Stimulated activated naive CD8-positive, alpha-beta T cell treated with anti-CD3 and anti-CD28 coated beads, Interleukin-15, Interleukin-2, amounts not matched to agents 100 ng/mL and 50 ng/mL, for 24 hours (primary cell): ENCODE data around the gene BPIFB2.

Source experiments
- H3K27ac Mint-ChIP-seq: one replicate; pipeline ENCODE4 v1.8.0; 2021; ENCODE audit warnings: mild to moderate bottlenecking, mixed read lengths
- H3K27me3 Mint-ChIP-seq: one replicate; pipeline ENCODE4 v1.8.0; 2021; ENCODE audit warnings: mixed read lengths
- H3K36me3 Mint-ChIP-seq: one replicate; pipeline ENCODE4 v1.8.0; 2021; ENCODE audit warnings: low read depth, mixed read lengths
- H3K4me1 Mint-ChIP-seq: one replicate; pipeline ENCODE4 v1.8.0; 2021; ENCODE audit warnings: low read depth, mixed read lengths
- H3K4me3 Mint-ChIP-seq: one replicate; pipeline ENCODE4 v1.8.0; 2021; ENCODE audit warnings: mild to moderate bottlenecking, mixed read lengths
- H3K9me3 Mint-ChIP-seq: one replicate; pipeline ENCODE4 v1.8.0; 2021; ENCODE audit warnings: mixed read lengths

BPIFB2 gene

GRCh38 chr20:32989507-32990283 lies 17.8 kb upstream of the BPIFB2 start:
- Mint-ChIP-seq H3K4me3 (no peak overlapping the region), H3K9me3 (peaks cover under 1% of the 10 kb centered on the region), H3K27ac (no peak overlapping the region), H3K27me3 (no peaks in the 10 kb centered on the region), H3K4me1 (peaks cover 31% of the 10 kb centered on the region), H3K36me3 (no peaks in the 10 kb centered on the region)

GRCh38 chr20:32990426-32990825 lies 17.1 kb upstream of the BPIFB2 start:
- Mint-ChIP-seq H3K27ac (no peak overlapping the region), H3K4me3 (no peak overlapping the region), H3K4me1 (peaks cover 31% of the 10 kb centered on the region), H3K9me3 (peaks cover 7% of the 10 kb centered on the region), H3K36me3 (no peaks in the 10 kb centered on the region), H3K27me3 (no peaks in the 10 kb centered on the region)

DNA sequence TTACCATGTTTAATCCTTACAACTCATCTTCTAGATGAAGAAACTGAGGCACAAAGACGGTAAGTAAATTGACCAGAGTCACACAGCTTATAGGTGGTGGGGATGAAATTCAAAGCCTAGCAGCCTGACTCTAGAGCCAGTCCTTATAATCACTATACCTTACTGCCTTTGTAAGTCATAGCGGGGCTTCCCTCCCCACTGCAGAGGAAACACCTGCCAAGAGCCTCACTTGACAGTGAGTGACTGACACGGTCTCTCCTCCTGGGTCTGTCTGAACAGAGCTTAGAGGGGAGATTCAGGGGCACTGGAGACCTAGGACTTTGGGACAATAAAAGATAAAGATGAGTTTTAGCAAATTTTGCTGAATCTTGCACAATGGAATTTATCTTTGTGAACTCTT lies 16.1 kb upstream of the BPIFB2 start:
- Mint-ChIP-seq H3K27me3 (no peaks in the 10 kb centered on the region), H3K4me1 (peaks cover 31% of the 10 kb centered on the region), H3K36me3 (no peaks in the 10 kb centered on the region), H3K9me3 (peaks cover 7% of the 10 kb centered on the region), H3K4me3 (no peak overlapping the region), H3K27ac (no peak overlapping the region)

DNA sequence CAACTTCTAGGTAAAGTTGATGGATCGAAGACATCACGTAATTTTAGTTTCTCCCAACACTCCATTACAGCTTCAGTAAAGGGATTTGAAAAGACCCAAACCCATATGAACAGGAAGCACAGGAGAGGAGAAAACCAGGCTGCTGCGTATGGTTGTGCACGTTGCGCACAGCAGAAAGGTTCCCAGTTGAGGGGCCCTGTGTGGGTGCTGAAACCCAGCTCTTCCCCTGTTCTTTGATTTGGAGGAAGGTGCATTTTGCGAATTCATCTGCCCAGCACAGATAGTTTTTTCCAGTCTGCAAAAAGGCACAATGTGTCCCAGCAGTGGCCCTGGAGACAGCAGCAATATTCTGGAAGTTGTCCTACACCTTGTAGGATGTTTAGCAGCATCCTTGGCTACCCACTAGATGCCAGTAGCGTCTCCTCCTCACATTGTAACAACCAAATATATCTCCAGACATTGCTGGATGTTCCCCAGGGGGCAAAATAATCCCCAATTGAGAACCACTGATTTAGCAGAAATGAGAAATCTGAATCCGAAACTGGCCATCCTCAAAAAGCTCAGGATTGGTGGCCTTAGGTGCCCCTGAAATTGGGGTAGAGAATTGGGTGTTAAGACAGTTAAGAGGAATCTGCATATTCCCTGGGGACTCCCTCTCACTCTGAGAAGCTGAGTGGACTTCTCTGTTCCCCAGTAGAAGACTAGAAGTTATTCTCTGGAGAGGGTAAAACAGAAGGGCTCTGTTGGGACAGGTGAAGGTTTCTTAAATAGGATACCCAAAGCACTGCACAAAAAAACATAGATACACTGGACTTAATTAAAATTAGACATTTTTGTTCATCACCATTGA lies 15.5 kb upstream of the BPIFB2 start:
- no peaks in the 10 kb centered on the region for H3K27me3 Mint-ChIP-seq
- peaks cover 7% of the 10 kb centered on the region for H3K9me3 Mint-ChIP-seq
- H3K27ac Mint-ChIP-seq, result no peak overlapping the region
- H3K36me3 Mint-ChIP-seq, result no peaks in the 10 kb centered on the region
- peaks cover 31% of the 10 kb centered on the region for H3K4me1 Mint-ChIP-seq
- no peak overlapping the region for H3K4me3 Mint-ChIP-seq

- no peak overlapping the region for H3K27ac Mint-ChIP-seq
- no peaks in the 10 kb centered on the region for H3K27me3 Mint-ChIP-seq
- H3K36me3 Mint-ChIP-seq, result no peaks in the 10 kb centered on the region
- H3K4me1 Mint-ChIP-seq, result peaks cover 31% of the 10 kb centered on the region
- peaks cover 7% of the 10 kb centered on the region for H3K9me3 Mint-ChIP-seq
- H3K4me3 Mint-ChIP-seq, result no peak overlapping the region
Observed at GRCh38 chr20:32993496-32994050, 13.9 kb upstream of the BPIFB2 start.

GRCh38 chr20:32995802-32996201 lies 11.7 kb upstream of the BPIFB2 start:
- Mint-ChIP-seq H3K27ac (no peak overlapping the region), H3K27me3 (no peaks in the 10 kb centered on the region), H3K9me3 (peaks cover 7% of the 10 kb centered on the region), H3K4me1 (peaks cover 38% of the 10 kb centered on the region), H3K36me3 (no peaks in the 10 kb centered on the region), H3K4me3 (no peak overlapping the region)

- H3K4me3 Mint-ChIP-seq, result no peak overlapping the region
- peaks cover 7% of the 10 kb centered on the region for H3K9me3 Mint-ChIP-seq
- no peaks in the 10 kb centered on the region for H3K27me3 Mint-ChIP-seq
- no peak overlapping the region for H3K27ac Mint-ChIP-seq
- H3K36me3 Mint-ChIP-seq, result no peaks in the 10 kb centered on the region
- peaks cover 23% of the 10 kb centered on the region for H3K4me1 Mint-ChIP-seq
Observed at GRCh38 chr20:32997431-32997830, 10.1 kb upstream of the BPIFB2 start.

- Mint-ChIP-seq H3K9me3 (peaks cover 6% of the 10 kb centered on the region), H3K27me3 (no peaks in the 10 kb centered on the region), H3K36me3 (no peaks in the 10 kb centered on the region), H3K27ac (no peak overlapping the region), H3K4me3 (no peak overlapping the region), H3K4me1 (peaks cover 8% of the 10 kb centered on the region)
Observed at GRCh38 chr20:32999603-33000250, 7.8 kb upstream of the BPIFB2 start.

DNA sequence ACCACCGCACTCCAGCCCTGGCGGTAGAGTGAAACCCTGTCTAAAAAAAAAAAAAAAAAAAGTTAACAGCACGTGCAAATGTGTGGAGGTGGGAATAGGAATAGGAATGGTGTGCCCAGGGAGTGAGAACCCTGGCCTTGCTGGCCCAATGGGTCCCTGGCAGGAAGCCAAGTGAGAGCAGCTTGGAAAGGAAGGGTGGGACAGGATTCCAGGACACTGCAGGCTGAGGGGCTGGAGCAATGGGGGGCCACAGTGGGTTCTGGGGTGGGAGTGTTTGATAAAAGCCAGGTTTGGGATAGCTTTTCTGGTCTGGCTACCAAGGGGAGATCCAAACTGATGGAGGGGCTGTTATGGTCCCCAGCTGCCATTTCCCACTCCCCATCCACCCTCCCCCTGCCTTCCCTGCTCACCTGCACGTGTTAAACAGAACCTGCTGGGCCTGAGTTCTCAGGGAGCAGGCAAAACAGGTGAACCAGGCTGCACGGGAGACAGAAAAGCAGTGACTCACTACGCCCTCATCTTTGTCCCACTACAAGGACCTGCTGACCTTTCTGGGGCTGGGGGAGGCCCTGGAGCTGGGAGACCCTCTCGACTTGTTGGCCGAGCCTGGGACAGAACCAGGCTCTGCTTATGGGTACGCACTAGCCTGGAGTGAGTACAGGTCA lies 6.6 kb upstream of the BPIFB2 start:
- Mint-ChIP-seq H3K4me1 (peaks cover 8% of the 10 kb centered on the region), H3K4me3 (no peak overlapping the region), H3K36me3 (no peaks in the 10 kb centered on the region), H3K27ac (no peak overlapping the region), H3K9me3 (no peaks in the 10 kb centered on the region), H3K27me3 (no peaks in the 10 kb centered on the region)

- H3K27ac Mint-ChIP-seq, result peak overlapping the region; percentile 61
- no peaks in the 10 kb centered on the region for H3K9me3 Mint-ChIP-seq
- H3K36me3 Mint-ChIP-seq, result no peaks in the 10 kb centered on the region
Observed at GRCh38 chr20:33002087-33002808, 5.3 kb upstream of the BPIFB2 start.

DNA sequence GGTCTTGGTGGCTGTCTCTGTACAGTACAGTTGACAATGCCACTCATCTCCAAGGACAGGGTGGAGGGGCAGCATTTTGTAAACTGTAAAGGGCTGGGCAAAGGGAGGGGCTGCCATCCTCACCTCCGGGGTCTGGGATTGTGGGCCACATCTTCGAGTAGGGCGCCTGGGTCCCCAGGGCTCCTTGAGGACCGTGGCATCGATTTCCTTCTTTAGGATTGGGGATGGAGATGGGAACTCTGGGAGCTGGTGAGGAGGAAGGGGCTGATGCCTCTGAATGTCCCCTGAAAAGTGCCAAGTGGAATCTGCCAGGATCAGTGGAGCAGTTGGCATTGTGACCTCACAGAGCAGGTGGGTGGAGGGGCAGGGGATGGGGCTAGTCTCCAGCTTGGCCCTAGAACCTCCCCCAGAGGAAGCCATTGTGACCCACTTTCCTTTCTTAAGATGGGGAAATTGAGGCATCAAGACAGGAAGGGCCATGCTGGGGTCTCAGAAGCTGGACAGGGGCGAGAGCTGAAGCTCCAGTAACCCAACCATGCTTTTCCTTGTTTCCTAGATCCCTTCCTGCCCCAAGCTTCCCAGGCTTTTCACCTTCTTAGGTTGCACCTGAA lies 3.3 kb upstream of the BPIFB2 start, which contains the start of gene SUN5:
Gene SUN5 (minus strand): TSS at position 293 of the 611 bp plus-strand sequence. CDS start 93 bp downstream, at position 200.
- Mint-ChIP-seq H3K4me1 (peaks cover 8% of the 10 kb centered on the region), H3K27me3 (no peaks in the 10 kb centered on the region), H3K9me3 (no peaks in the 10 kb centered on the region), H3K27ac (no peak within 1 kb of the TSS), H3K4me3 (no peak within 1 kb of the TSS), H3K36me3 (no peaks in the 10 kb centered on the region)

More at GRCh38 chr20:33002087-33002808, 5.3 kb upstream of the BPIFB2 start:
- Mint-ChIP-seq H3K27me3 (no peaks in the 10 kb centered on the region), H3K4me3 (no peak overlapping the region), H3K4me1 (peaks cover 8% of the 10 kb centered on the region)

GRCh38 chr20:33005132-33005566 lies 2.4 kb upstream of the BPIFB2 start:
- H3K4me3 Mint-ChIP-seq, result no peak overlapping the region
- no peaks in the 10 kb centered on the region for H3K36me3 Mint-ChIP-seq
- H3K27ac Mint-ChIP-seq, result no peak overlapping the region
- peaks cover 6% of the 10 kb centered on the region for H3K4me1 Mint-ChIP-seq
- no peaks in the 10 kb centered on the region for H3K9me3 Mint-ChIP-seq
- H3K27me3 Mint-ChIP-seq, result no peaks in the 10 kb centered on the region

- H3K4me3 Mint-ChIP-seq, result no peak overlapping the region
- no peaks in the 10 kb centered on the region for H3K27me3 Mint-ChIP-seq
- H3K9me3 Mint-ChIP-seq, result no peaks in the 10 kb centered on the region
- H3K4me1 Mint-ChIP-seq, result no peaks in the 10 kb centered on the region
- H3K27ac Mint-ChIP-seq, result no peak overlapping the region
- H3K36me3 Mint-ChIP-seq, result no peaks in the 10 kb centered on the region
Observed at GRCh38 chr20:33005908-33006775, 1.4 kb upstream of the BPIFB2 start.
